ENCODE data around the gene RASSF4.

Gene RASSF4

GRCh38 chr10:44948642-44949041, 11.0 kb upstream of the RASSF4 start:
- no peak for DNase-seq (ENCODE audit: low spot score)

- no peak for DNase-seq (ENCODE audit: low spot score)
These were observed 10.3 kb upstream of the RASSF4 start for GRCh38 chr10:44949127-44949802.

GRCh38 chr10:44949915-44950314, 9.7 kb upstream of the RASSF4 start:
- no peak for DNase-seq (ENCODE audit: low spot score)

DNA sequence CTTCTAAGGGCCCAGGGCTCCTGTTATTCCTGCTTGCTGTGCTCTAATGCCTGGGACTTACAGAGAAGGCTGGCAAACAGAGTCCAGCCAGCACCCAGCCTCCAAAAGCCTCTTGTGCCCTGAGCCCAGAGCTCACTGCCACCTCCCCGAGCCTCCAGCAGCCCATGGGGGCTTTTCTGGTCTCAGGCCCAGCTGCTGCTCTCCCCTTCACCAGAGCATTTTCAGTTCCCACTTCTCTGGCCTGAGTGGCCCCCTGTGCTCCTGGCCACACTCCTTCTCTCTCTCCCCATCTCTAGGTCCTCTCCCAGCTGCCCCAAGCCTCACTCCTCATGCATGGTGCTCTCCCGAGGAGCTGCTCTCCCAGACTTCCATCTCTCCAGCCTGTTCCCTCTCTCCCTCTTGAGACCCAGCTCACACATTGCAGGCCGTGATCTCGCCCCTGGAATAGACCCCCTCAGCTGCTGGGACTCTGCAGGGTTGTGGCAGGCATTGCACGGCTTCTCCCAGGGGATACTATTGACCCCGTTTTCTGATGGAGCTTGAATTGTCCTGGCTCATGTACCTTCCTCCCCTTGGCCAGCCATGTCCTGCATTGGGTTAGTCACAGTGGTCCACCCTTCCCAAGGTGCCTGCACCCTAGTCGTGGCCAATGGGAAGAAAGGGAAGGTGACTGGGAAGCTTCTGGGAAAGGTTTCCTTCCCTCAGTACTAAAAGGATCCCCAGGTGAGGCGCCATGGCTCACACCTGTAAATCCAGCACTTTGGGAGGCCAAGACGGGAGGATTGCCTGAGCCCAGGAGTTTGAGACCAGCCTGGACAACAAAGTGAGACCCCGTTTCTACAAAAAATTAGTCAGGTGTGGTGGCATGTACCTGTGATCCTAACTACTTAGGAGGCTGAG, 9.0 kb upstream of the RASSF4 start:
- no peak for DNase-seq (ENCODE audit: low spot score)

GRCh38 chr10:44951576-44952226, 7.9 kb upstream of the RASSF4 start:
- DNase-seq (ENCODE audit: low spot score) = no peak

DNA sequence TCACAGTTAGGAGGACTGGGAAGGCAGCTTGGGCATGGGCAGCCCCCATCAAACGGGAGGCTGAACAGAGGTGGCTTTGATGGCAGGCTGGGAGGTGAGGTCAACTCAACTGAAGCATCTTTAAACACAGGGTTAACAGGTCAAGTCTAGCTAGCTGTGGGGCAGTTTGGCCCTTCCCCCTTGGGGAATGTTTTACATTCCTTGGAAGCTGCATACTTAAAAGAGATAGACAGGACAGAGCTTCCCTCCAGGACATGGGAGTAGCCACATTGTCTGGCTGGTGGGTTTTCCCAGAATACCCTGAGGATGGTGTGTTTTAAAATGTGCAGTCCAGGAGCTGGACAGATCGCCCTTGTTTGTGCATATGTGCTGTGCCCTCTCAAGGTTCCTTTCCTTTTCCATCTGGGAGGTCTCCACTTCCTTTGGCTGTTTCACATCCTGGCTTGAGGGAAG, 6.8 kb upstream of the RASSF4 start:
- no peak for DNase-seq (ENCODE audit: low spot score)

DNA sequence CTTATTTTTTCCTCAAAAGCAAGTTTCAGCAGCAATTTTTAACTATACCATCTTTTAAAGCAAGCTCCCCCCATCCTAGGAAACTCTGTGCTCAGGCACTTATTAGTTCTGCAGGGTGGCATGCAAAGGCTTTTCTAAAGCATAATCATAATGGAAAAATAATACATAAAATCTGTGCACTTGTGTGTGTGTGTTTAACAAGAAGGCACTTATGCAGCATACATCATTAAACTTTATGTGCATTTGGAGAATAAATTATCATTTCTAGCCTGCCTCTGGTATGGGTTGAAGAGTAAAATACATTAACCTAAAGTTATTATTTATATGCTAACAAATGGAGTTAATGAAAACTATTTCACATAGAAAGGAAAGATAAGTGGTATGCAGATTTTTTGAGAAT, 5.6 kb upstream of the RASSF4 start:
- DNase-seq (ENCODE audit: low spot score) = no peak

DNA sequence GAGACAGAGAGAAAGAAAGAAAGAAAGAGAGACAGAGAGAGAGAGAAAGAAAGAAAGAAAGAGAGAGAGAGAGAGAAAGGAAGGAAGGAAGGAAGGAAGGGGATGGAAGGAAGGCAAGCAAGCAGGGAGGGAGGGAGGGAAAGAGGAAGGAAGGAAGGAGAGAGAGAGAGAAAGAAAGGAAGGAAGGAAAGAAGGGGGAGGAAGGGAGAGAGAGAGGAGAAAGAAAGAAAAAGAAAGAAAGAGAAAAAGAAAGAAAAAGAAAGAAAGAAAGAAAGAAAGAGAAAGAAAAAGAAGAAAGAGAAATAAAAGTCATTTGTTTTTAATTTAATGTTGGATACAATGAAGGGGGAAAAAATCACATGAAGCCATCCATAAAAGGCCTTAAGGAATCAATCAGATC, 4.6 kb upstream of the RASSF4 start:
- DNase-seq (ENCODE audit: low spot score) = no peak

DNA sequence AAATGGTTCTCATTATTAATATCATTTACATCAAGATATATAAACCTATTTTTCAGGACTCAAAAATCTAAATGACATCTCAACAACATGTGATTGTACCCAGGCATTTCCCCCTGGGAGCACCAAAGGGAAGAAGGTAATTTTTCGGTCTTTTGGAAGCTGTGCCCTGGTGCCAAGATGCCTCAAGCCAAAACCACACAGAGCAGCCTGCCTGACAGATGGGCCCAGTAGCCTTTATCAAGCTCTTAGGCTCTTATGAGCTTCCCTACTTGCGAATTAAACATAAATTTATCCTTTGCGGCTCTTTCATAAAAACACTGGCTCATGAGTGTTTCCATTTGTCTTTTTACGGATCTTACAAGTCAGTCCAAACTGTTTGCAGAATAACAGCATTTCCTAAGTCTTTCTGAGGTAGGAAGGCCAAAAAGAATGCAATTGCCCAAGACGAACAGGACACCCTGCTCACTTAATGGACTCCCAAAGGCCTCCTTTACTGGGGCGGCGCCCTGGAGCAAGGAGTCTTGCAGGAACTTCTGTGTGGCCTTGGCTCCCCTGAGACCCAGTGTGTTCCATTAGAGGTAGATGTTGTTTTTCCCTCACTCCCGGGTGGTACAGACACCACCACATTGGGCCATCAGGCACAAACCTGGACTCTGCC, 4.1 kb upstream of the RASSF4 start:
- no peak for DNase-seq (ENCODE audit: low spot score)

GRCh38 chr10:44956226-44956625, 3.4 kb upstream of the RASSF4 start:
- DNase-seq (ENCODE audit: low spot score) = no peak

GRCh38 chr10:44956717-44957706, 2.6 kb upstream of the RASSF4 start:
- DNase-seq (ENCODE audit: low spot score) = no peak

- DNase-seq (ENCODE audit: low spot score) = no peak
These were observed 1.3 kb upstream of the RASSF4 start for GRCh38 chr10:44958196-44958897.

DNA sequence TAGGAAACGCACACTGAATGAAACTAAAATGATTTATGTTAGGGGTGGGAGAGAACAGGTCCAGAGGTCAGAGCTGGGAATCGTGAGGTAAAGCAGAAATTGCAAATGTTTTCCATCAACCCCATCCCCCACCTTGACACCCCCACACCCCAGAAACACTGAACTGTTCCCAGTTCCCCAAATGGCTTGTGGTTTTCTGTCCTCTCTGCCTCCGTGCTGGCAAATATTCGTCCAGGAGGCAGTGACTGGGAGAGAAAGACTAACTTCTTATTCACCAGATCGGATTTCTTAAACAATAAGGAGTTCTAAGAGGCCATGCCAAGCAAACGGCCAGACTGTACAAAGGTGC, 730 bp upstream of the RASSF4 start:
- DNase-seq (ENCODE audit: low spot score) = no peak

DNA sequence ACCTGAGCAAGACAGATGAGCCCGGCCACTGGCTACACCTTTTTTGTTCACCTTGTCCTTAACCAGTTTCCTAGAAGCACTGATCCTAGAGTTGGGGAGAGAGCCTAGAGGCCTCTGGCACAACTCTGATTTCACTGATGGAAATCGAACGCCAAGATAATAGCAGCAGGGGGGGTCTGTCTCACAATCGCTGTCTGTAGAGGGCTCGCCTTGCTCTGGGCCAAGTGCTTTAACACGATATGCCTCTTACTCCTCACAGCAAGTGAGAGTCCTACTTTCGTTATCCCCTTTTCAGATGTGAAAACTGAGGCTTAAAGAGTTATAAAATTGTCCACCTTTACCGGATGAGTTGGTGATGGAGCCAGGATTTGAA, 472 bp downstream of the RASSF4 start:
- no peak for DNase-seq (ENCODE audit: low spot score)

GRCh38 chr10:44960482-44961229, 1.1 kb downstream of the RASSF4 start:
- no peak for DNase-seq (ENCODE audit: low spot score)

- no peak for DNase-seq (ENCODE audit: low spot score)
These were observed 1.6 kb downstream of the RASSF4 start for GRCh38 chr10:44961230-44961571.

DNA sequence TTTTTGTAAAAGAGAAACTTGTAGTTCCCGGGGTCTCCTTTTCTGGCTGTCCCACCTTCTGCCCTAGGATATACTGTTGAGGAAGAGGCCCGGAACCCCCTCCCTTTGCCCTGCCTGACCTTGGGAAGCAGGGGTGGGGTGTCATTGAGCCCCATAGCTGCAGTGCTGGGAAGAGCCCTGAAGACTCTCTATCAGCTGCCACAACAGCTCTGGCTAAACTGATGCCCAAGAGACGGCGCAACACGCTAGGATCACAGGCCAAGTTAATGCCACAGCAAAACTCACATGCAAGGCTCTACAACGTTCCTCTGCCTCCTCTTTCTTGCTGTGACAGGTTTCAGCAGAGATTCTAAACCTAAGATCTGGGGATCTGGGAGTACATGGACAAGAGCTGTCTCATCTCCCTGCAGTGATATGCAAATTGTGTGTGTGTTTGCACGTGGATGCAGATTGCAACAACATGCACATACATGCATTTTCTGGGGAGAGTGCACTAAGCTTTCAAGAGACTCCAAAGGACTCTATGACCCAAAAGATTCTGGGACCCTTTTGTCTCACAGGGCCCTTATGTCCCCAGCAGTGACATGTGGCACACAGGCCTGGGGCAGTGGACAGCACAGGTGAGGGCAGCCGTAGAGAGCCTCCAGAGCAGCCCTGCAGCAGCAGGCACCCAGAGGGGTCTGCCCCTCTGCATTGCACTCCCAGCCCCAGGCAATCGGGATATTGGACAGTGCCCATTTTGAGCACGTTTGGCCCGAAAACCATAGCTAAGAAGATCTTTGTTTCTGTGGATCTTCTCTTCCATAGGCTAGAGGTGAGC, 2.5 kb downstream of the RASSF4 start:
- DNase-seq (ENCODE audit: low spot score) = no peak

DNA sequence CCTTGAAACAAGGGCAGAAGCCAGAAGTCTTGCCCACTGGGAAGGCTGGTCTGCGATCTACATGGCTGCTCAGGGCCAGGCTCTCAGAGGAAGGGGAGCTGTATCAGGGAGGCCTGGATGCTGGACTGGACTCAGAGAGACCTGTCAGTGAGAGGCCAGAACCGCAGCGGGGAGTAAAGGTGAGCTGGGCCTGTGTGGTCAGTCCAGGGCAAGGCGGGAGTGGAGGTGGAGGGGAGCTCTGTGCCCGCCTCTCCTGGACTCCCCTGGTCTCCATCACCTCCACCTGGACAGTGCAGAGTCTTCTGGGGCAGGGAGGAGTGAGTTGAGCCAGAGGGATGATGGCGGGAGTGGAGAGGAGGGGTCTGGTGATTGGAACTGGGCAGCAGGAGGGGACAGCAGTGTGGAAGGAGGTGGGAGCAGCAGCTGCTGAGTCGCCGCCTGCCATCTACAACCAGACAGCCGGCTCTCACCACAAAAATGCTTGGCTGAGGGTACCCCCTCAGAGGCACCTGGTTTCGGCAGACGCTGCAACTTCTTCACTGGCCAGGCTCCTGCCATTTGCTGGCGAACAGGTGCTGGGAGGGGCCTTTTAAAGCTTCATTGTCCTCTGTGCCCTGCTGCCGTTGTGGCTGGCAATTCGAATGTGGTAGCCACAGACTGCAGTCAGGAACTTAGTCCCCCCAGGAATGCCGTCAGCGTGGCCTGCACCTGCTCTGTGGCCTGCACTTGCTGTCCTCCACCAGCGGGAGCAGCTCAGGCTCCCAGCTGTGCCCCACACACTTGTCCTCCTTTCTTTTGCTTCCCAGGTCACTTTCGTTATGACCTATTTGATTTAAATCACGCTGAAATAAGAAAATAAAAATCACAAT, 3.5 kb downstream of the RASSF4 start:
- DNase-seq (ENCODE audit: low spot score) = peak; percentile 81
